ENCODE data around the gene TSPAN4. TPM values are rescaled to one million over a fixed set of nuclear protein-coding genes. Genes with fewer than 3 reads are reported as not detected.

TSPAN4 gene
- total and polyA plus RNA-seq, 9 of the 15 experiments (the other 6 are each of a cell fraction or from before 2014, with no cell fraction given): 0.07 to 31.0 (median 15.7) TPM

DNA sequence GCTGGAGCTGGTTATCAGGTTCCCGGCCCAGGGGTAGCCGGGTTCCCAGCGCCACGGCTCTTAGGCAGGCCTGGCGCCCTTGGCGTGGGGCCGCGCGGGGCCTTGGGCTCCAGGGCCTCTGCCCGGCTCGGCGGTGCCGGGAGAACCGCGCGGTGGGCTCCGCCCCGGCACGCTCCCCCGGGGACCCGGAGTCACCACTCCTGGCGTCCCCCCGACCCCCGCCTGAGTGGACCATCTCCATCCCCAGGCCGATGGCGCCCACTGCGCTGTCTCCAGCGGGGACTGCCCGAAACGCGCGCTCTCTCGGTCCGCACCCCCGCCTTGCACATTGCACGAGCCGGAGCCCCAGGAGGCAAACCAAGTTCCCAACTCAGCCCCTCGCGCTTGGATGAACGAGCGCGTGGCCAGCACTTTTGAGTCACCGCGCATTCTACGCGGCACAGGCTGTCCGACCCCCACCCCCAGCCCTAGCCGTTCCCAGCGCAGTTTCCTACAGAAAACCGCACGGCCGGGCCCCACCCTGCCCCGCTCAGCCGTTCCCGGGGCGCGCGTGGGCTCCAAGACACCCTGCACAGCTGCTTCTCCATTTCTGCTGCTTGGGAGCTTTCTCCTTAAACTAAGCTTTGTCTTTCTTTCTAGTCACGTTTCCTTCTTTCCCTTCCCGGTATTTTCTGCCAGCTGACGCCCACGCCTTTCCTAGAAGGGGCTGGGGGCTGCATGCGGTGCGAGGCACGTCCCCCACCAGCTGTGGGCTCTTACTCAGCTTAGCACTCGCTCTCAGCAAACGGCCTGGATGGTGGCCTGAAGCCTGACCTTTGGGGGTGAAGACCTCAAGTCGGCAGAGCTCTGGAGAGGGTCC is 68.6 kb downstream of the TSPAN4 start (continued):
- TF ChIP-seq, protein P1, sequence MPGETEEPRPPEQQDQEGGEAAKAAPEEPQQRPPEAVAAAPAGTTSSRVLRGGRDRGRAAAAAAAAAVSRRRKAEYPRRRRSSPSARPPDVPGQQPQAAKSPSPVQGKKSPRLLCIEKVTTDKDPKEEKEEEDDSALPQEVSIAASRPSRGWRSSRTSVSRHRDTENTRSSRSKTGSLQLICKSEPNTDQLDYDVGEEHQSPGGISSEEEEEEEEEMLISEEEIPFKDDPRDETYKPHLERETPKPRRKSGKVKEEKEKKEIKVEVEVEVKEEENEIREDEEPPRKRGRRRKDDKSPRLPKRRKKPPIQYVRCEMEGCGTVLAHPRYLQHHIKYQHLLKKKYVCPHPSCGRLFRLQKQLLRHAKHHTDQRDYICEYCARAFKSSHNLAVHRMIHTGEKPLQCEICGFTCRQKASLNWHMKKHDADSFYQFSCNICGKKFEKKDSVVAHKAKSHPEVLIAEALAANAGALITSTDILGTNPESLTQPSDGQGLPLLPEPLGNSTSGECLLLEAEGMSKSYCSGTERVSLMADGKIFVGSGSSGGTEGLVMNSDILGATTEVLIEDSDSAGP (CRISPR knock-in tag; IDR thresholded peaks at IDR 0.05): no peak
- TF ChIP-seq NFIX (CRISPR knock-in tag; IDR thresholded peaks at IDR 0.05; ENCODE audit: low read depth) (no peak), ARNT (IDR thresholded peaks at IDR 0.05) (no peak), SIN3A (IDR thresholded peaks at IDR 0.05; ENCODE audit: borderline replicate concordance in 2 of 2, control insufficient read depth in 1 of 2, low read depth in 2 of 2, low read length in 2 of 2) (no peak), NCOA6 (IDR thresholded peaks at IDR 0.05) (no peak), HDAC2 (IDR thresholded peaks at IDR 0.05) (0 out of 2 replicates have a peak, but pooled peaks have one; percentile 19), ASH1L (IDR thresholded peaks at IDR 0.05; ENCODE audit: borderline replicate concordance, low read depth, partially characterized antibody) (no peak), ZFP30 (CRISPR knock-in tag; IDR thresholded peaks at IDR 0.05; ENCODE audit: borderline replicate concordance) (no peak), ZEB2 (IDR thresholded peaks at IDR 0.05) (no peak), TSC22D4 (tag; IDR thresholded peaks at IDR 0.05) (no peak), BACH1 (tag; IDR thresholded peaks at IDR 0.05) (no peak)
- TF ChIP-seq, protein P2, sequence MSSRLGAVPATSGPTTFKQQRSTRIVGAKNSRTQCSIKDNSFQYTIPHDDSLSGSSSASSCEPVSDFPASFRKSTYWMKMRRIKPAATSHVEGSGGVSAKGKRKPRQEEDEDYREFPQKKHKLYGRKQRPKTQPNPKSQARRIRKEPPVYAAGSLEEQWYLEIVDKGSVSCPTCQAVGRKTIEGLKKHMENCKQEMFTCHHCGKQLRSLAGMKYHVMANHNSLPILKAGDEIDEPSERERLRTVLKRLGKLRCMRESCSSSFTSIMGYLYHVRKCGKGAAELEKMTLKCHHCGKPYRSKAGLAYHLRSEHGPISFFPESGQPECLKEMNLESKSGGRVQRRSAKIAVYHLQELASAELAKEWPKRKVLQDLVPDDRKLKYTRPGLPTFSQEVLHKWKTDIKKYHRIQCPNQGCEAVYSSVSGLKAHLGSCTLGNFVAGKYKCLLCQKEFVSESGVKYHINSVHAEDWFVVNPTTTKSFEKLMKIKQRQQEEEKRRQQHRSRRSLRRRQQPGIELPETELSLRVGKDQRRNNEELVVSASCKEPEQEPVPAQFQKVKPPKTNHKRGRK (tag; IDR thresholded peaks at IDR 0.05): no peak
- TF ChIP-seq, protein P3, sequence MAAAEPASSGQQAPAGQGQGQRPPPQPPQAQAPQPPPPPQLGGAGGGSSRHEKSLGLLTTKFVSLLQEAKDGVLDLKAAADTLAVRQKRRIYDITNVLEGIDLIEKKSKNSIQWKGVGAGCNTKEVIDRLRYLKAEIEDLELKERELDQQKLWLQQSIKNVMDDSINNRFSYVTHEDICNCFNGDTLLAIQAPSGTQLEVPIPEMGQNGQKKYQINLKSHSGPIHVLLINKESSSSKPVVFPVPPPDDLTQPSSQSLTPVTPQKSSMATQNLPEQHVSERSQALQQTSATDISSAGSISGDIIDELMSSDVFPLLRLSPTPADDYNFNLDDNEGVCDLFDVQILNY (CRISPR knock-in tag; IDR thresholded peaks at IDR 0.05): no peak
- TF ChIP-seq, protein P4, sequence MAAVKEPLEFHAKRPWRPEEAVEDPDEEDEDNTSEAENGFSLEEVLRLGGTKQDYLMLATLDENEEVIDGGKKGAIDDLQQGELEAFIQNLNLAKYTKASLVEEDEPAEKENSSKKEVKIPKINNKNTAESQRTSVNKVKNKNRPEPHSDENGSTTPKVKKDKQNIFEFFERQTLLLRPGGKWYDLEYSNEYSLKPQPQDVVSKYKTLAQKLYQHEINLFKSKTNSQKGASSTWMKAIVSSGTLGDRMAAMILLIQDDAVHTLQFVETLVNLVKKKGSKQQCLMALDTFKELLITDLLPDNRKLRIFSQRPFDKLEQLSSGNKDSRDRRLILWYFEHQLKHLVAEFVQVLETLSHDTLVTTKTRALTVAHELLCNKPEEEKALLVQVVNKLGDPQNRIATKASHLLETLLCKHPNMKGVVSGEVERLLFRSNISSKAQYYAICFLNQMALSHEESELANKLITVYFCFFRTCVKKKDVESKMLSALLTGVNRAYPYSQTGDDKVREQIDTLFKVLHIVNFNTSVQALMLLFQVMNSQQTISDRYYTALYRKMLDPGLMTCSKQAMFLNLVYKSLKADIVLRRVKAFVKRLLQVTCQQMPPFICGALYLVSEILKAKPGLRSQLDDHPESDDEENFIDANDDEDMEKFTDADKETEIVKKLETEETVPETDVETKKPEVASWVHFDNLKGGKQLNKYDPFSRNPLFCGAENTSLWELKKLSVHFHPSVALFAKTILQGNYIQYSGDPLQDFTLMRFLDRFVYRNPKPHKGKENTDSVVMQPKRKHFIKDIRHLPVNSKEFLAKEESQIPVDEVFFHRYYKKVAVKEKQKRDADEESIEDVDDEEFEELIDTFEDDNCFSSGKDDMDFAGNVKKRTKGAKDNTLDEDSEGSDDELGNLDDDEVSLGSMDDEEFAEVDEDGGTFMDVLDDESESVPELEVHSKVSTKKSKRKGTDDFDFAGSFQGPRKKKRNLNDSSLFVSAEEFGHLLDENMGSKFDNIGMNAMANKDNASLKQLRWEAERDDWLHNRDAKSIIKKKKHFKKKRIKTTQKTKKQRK (IDR thresholded peaks at IDR 0.05; ENCODE audit: borderline replicate concordance, low read depth, low read length): no peak
- TF ChIP-seq, protein P5, sequence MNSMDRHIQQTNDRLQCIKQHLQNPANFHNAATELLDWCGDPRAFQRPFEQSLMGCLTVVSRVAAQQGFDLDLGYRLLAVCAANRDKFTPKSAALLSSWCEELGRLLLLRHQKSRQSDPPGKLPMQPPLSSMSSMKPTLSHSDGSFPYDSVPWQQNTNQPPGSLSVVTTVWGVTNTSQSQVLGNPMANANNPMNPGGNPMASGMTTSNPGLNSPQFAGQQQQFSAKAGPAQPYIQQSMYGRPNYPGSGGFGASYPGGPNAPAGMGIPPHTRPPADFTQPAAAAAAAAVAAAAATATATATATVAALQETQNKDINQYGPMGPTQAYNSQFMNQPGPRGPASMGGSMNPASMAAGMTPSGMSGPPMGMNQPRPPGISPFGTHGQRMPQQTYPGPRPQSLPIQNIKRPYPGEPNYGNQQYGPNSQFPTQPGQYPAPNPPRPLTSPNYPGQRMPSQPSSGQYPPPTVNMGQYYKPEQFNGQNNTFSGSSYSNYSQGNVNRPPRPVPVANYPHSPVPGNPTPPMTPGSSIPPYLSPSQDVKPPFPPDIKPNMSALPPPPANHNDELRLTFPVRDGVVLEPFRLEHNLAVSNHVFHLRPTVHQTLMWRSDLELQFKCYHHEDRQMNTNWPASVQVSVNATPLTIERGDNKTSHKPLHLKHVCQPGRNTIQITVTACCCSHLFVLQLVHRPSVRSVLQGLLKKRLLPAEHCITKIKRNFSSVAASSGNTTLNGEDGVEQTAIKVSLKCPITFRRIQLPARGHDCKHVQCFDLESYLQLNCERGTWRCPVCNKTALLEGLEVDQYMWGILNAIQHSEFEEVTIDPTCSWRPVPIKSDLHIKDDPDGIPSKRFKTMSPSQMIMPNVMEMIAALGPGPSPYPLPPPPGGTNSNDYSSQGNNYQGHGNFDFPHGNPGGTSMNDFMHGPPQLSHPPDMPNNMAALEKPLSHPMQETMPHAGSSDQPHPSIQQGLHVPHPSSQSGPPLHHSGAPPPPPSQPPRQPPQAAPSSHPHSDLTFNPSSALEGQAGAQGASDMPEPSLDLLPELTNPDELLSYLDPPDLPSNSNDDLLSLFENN (IDR thresholded peaks at IDR 0.05; ENCODE audit: low read depth in 2 of 2, low read length in 2 of 2): no peak

All from K562 (cell line).